Left ventricle myocardium inferior (tissue), 1 donor: ENCODE results near the gene FAM13C. TPM values are rescaled to one million over a fixed set of nuclear protein-coding genes. Genes with fewer than 3 reads are reported as not detected.

ENCODE experiments used
- DNase-seq: peaks from one replicate; pipeline ENCODE4 v3.0.0-alpha.2; 2020
- H3K27ac ChIP-seq: fragments of 200-600 bp; replicated peaks from 2 replicates; pipeline ENCODE4 v1.8.0; 2021
- H3K27me3 ChIP-seq: fragments of 200-600 bp; 2 replicates; pipeline ENCODE4 v1.8.0; 2021; ENCODE audit warnings: low read depth
- H3K36me3 ChIP-seq: fragments of 200-600 bp; 2 replicates; pipeline ENCODE4 v1.8.0; 2021
- H3K4me1 ChIP-seq: fragments of 200-600 bp; 2 replicates; pipeline ENCODE4 v1.8.0; 2021
- H3K4me3 ChIP-seq: fragments of 200-600 bp; 2 replicates; pipeline ENCODE4 v1.8.0; 2021; ENCODE audit warnings: mild to moderate bottlenecking, moderate library complexity
- H3K9me3 ChIP-seq: fragments of 200-600 bp; replicated peaks from 2 replicates; pipeline ENCODE4 v1.8.0; 2021
- intact Hi-C: fragments of 100-400 bp; cut with micrococcal nuclease; formaldehyde crosslinking; loops from one replicate; pipeline ENCODE4 v1.11.0; 2022
- total RNA-seq: library from RNA; stranded (reverse); fragmentation: NEBNext Ultra II Directional; extraction: Animal tissue kit (Norgen Biotek cat#: 25700); gene quantifications from one replicate; pipeline ENCODE4 v1.2.1, GENCODE V29; 2021
- TF ChIP-seq, protein P1 (sequence below): fragments of 200-600 bp; IDR thresholded peaks from 2 replicates; pipeline ENCODE4 v1.8.0; 2021; ENCODE audit warnings: antibody characterized with exemption, mild to moderate bottlenecking, borderline replicate concordance
- donor health status: DM: no; HTN: yes; CAD: no; lungs with severe emphysema.

Gene FAM13C
- total RNA-seq, 1 donor from 2014 or later = 5.2 TPM

DNA sequence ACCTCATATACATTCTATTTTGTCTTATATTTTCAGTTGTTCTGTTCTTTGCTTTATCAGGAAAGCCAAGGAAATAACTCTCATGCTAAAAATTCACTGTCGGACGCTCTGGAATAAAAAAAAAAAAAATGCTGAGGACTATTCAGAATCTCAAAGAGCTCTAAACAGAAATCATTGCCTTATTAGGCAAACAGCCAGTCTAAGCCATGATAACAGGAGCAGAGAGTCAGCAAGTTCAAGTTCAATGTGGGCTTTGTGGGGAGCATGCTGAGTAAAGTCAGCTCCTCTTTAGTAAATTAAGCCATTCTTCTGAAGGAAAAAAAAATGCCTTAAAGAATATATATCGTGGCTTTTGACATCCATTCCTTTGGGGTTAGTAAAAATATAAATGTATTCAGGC lies 13.6 kb upstream of the FAM13C start:
- H3K9me3 ChIP-seq = peaks cover 11% of the 10 kb centered on the region
- peaks cover 25% of the 10 kb centered on the region for H3K4me1 ChIP-seq
- H3K4me3 ChIP-seq = no peak overlapping the region
- TF ChIP-seq, protein P1, sequence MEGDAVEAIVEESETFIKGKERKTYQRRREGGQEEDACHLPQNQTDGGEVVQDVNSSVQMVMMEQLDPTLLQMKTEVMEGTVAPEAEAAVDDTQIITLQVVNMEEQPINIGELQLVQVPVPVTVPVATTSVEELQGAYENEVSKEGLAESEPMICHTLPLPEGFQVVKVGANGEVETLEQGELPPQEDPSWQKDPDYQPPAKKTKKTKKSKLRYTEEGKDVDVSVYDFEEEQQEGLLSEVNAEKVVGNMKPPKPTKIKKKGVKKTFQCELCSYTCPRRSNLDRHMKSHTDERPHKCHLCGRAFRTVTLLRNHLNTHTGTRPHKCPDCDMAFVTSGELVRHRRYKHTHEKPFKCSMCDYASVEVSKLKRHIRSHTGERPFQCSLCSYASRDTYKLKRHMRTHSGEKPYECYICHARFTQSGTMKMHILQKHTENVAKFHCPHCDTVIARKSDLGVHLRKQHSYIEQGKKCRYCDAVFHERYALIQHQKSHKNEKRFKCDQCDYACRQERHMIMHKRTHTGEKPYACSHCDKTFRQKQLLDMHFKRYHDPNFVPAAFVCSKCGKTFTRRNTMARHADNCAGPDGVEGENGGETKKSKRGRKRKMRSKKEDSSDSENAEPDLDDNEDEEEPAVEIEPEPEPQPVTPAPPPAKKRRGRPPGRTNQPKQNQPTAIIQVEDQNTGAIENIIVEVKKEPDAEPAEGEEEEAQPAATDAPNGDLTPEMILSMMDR = no peak
- no peaks in the 10 kb centered on the region for H3K27me3 ChIP-seq
- intact Hi-C loops = no loop called here
- no peaks in the 10 kb centered on the region for H3K36me3 ChIP-seq
- no peak overlapping the region for H3K27ac ChIP-seq
- DNase-seq = no peak

DNA sequence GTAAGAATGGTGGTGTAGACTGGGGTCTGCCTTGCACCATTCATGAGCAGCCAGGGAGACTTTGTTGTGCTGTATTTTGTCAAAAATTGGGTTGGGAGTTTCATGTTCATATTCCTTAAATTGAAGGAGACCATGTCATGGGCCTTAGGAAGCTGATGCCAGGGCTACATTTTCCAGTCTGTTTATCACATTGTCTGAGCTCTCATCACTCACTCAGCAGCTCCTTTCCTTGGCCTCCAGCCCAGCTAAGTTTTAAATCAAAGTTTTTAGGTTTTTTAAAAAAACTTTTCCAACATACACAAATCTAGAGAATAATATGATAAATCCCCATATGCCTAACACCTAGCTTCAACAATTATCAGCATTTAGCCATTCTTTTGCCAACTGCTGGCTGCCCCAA lies 12.6 kb upstream of the FAM13C start:
- Histone ChIP-seq H3K36me3 (no peaks in the 10 kb centered on the region), H3K4me3 (no peak overlapping the region), H3K27ac (no peak overlapping the region), H3K4me1 (peaks cover 25% of the 10 kb centered on the region), H3K9me3 (no peaks in the 10 kb centered on the region), H3K27me3 (no peaks in the 10 kb centered on the region)
- intact Hi-C loops = no loop called here
- no peak for DNase-seq
- TF ChIP-seq, protein P1 = no peak

DNA sequence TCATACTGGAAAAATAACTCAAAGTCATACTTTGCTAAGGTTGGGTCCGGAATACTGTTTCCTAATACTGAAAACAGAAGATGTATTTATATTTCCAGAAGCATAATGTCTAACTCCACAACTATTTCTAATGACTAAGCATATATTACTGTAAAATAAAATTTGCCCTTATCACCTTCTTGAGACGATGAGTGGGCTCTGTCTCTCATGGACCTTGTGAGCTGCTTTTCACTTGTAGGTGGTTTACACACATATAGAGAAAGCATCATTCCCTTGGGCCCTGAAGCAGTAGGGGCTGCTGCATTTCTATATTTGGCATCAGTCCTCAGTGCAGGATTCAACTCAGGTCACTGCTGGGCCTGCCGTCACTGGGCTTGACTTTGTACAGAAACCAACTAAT lies 10.7 kb upstream of the FAM13C start:
- peak overlapping the region; percentile 43 for H3K27ac ChIP-seq
- intact Hi-C loops = no loop called here
- no peaks in the 10 kb centered on the region for H3K36me3 ChIP-seq
- H3K4me3 ChIP-seq = no peak overlapping the region
- TF ChIP-seq, protein P1 = no peak
- H3K27me3 ChIP-seq = no peaks in the 10 kb centered on the region
- DNase-seq = no peak
- H3K4me1 ChIP-seq = peaks cover 25% of the 10 kb centered on the region
- no peaks in the 10 kb centered on the region for H3K9me3 ChIP-seq

DNA sequence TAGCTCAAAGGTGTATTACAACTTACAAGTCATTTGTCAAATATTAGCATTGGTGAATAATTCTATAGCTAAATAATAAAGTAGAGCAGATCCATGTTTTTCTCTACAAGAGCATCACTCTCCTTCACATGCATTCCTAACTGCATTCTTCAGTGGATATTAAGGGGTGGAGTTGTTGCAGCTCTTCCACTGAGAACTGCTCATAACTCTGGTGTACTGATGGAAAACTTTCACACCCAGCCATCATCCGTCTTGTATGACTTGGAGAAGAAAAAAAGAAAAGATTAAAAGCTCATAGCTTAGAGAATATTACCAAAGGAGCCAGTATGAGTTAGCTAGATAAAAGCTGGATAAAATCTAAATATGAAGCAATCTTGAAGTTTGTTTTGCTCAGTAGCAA lies 10.2 kb upstream of the FAM13C start:
- Histone ChIP-seq H3K4me1 (peaks cover 25% of the 10 kb centered on the region), H3K27ac (peak overlapping the region; percentile 43), H3K36me3 (no peaks in the 10 kb centered on the region), H3K27me3 (no peaks in the 10 kb centered on the region), H3K4me3 (no peak overlapping the region), H3K9me3 (no peaks in the 10 kb centered on the region)
- no peak for DNase-seq
- TF ChIP-seq, protein P1 = no peak
- intact Hi-C loops = no loop called here

DNA sequence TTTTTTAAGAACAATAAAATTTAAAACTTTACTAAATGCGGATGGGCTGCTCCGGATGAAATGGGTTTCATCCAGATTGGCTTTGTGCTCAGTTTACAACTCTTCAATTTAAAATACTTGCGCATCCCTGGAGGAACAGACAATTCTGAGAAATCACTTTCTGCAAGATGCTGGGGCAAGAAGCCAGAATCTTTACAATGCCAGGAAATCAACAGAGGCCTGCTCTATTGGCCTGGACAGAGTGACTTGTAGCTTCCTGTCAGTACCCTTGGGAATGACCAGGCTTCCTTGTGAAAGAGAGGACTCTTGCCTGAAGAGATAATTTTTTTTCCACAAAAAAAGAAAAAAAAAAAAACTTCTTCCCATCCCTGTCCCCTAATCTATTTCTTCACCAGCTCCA lies 3.9 kb upstream of the FAM13C start:
- no peak overlapping the region for H3K4me3 ChIP-seq
- TF ChIP-seq, protein P1 = no peak
- peak overlapping the region; percentile 78 for H3K27ac ChIP-seq
- no peaks in the 10 kb centered on the region for H3K9me3 ChIP-seq
- intact Hi-C loops = no loop called here
- DNase-seq = peak; percentile 18
- no peaks in the 10 kb centered on the region for H3K36me3 ChIP-seq
- H3K4me1 ChIP-seq = peaks cover 38% of the 10 kb centered on the region
- H3K27me3 ChIP-seq = no peaks in the 10 kb centered on the region

DNA sequence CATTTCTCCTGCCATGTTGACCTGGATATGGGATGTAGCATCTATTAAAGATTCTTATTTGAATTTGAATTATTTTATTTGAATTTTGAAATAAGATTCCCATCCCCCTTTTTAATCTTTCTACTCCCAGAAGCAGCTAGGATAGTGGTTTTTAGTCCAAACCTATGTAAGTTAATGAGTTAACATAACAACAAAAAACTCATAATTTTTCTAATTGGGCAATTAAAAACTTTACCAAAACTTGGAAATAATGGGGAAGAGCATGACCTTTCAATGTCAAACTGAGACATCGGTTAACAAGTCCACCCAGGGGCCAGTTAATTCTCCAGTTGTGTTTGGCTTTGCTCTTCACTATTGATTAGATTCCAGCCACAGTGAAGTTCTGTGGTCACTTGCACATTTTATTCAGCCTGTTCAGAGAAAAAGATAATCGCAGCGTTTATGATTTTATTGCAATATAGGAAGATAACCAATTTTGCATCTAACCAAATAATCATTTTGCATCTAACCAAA lies 1.2 kb upstream of the FAM13C start:
- Histone ChIP-seq H3K4me3 (peak overlapping the region; percentile 79), H3K4me1 (peaks cover 65% of the 10 kb centered on the region), H3K27ac (peak overlapping the region; percentile 91), H3K9me3 (no peaks in the 10 kb centered on the region), H3K36me3 (no peaks in the 10 kb centered on the region), H3K27me3 (no peaks in the 10 kb centered on the region)
- intact Hi-C loops = no loop called here
- TF ChIP-seq, protein P1 = no peak
- no peak for DNase-seq
